Gastroesophageal sphincter (tissue), 4 donors: Measurements from ENCODE around the gene ZCCHC14. TPM values are rescaled to one million over a fixed set of nuclear protein-coding genes. Genes with fewer than 3 reads are reported as not detected.
A peak's percentile ranks its signal among the peaks of the same experiment; 100 is the strongest.

Experiments
- ATAC-seq: fragments of 150-250 bp; one replicate; pipeline ENCODE4 v1.9.1; 2016; ENCODE audit warnings: mild to moderate bottlenecking, moderate library complexity
- H3K27ac ChIP-seq, 4 donors: fragments of 200-600 bp; sonication (generic) in 3 of 4; 1 replicate in 3 of 4; 2 replicates in 1 of 4; pipeline ENCODE4 v1.5.1; 2016 to 2019
- H3K27me3 ChIP-seq: fragments of 200-600 bp; sonication (generic); one replicate; pipeline ENCODE4 v1.5.1; 2019
- H3K36me3 ChIP-seq, 2 donors: fragments of 200-600 bp; sonication (generic); one replicate each; pipeline ENCODE4 v1.5.1; 2019; ENCODE audit warnings: control low read depth in 1 of 2
- H3K4me1 ChIP-seq, 3 donors: fragments of 200-600 bp; sonication (generic); 1 replicate in 2 of 3; 2 replicates in 1 of 3; pipeline ENCODE4 v1.5.1; 2016 to 2019; ENCODE audit warnings: control low read depth in 2 of 3
- H3K4me3 ChIP-seq, 2 donors: fragments of 200-600 bp; sonication (generic); one replicate each; pipeline ENCODE4 v1.5.1; 2019; ENCODE audit warnings: mild to moderate bottlenecking in 1 of 2, moderate library complexity in 1 of 2
- H3K9me3 ChIP-seq, 3 donors: fragments of 200-600 bp; sonication (generic); one replicate each; pipeline ENCODE4 v1.5.1; 2017 to 2019; ENCODE audit warnings: control low read depth in 2 of 3
- EP300 ChIP-seq: sonication (generic); formaldehyde crosslinking; IDR thresholded peaks from one replicate; pipeline ENCODE4 v1.6.1; 2017; ENCODE audit warnings: antibody characterized with exemption, mild to moderate bottlenecking
- POLR2A ChIP-seq, 2 donors: fragments of 450-650 bp; IDR thresholded peaks; one replicate each; pipeline ENCODE4 v1.6.1; 2017; ENCODE audit warnings: antibody characterized with exemption in 2 of 2, mild to moderate bottlenecking in 2 of 2, moderate library complexity in 1 of 2
- POLR2AphosphoS5 ChIP-seq: sonication (generic); formaldehyde crosslinking; IDR thresholded peaks from one replicate; pipeline ENCODE4 v1.6.1; 2017; ENCODE audit warnings: antibody characterized with exemption
- WGBS, 2 donors: methylation state at CpG; one replicate each; pipeline ENCODE4 v1.1.5; 2018; ENCODE audit warnings: low coverage in 1 of 2; 5-methylcytosine and 5-hydroxymethylcytosine counted together
- total RNA-seq, 4 donors: library from RNA; depleted of rRNA; stranded (reverse); fragments of >200 nt; gene quantifications; one replicate each; pipeline ENCODE4 v1.1.0, GENCODE V29; 2016
- TF ChIP-seq, protein P1 (sequence below), 4 experiments: fragments of 200-600 bp in 2 of 4; fragments of 450-650 bp in 2 of 4; sonication (generic) in 1 of 4; IDR thresholded peaks; one replicate each; pipeline ENCODE4 v1.5.1; 2017 to 2019; ENCODE audit warnings: antibody characterized with exemption in 4 of 4, mild to moderate bottlenecking in 2 of 4, moderate library complexity in 2 of 4

Gene ZCCHC14
- total RNA-seq, 4 donors from 2014 or later = 15.5 to 24.9 (median 19.9) TPM

DNA sequence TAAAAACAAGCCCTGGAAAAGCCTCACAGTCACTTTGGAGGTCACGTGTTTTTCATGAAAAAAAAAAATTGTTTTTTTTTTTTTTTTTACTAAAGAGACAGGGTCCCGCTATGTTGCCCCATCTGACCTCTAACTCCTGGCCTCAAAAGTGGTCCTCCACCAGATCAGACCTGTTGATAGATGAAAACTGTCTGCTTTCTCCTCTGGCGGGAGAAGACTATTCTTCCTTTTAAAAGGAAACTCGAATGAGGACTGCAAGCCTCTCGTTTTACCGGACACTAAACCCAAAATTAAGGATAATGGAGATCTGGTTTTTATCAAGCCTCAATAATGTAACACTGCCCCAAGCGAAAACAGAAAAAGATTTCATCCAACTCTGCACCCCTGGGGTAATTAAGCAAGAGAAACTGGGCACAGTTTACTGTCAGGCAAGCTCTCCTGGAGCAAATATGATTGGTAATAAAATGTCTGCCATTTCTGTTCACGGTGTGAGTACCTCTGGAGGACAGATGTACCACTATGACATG is 25.8 kb downstream of the ZCCHC14 start:
- no peak overlapping the region for H3K4me3 ChIP-seq
- peak overlapping the region in 2 of 4 donors; percentile 6 to 91 for H3K27ac ChIP-seq
- H3K27me3 ChIP-seq = no peaks in the 10 kb centered on the region
- WGBS, 2 donors = 52 to 84% methylated on average over 8 of the region's 8 CpGs
- H3K4me1 ChIP-seq = peaks cover 13 to 89% (median 37%) of the 10 kb centered on the region in 3 donors
- H3K9me3 ChIP-seq = no peaks in the 10 kb centered on the region
- TF ChIP-seq, protein P1, sequence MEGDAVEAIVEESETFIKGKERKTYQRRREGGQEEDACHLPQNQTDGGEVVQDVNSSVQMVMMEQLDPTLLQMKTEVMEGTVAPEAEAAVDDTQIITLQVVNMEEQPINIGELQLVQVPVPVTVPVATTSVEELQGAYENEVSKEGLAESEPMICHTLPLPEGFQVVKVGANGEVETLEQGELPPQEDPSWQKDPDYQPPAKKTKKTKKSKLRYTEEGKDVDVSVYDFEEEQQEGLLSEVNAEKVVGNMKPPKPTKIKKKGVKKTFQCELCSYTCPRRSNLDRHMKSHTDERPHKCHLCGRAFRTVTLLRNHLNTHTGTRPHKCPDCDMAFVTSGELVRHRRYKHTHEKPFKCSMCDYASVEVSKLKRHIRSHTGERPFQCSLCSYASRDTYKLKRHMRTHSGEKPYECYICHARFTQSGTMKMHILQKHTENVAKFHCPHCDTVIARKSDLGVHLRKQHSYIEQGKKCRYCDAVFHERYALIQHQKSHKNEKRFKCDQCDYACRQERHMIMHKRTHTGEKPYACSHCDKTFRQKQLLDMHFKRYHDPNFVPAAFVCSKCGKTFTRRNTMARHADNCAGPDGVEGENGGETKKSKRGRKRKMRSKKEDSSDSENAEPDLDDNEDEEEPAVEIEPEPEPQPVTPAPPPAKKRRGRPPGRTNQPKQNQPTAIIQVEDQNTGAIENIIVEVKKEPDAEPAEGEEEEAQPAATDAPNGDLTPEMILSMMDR (IDR thresholded peaks at IDR 0.05) = no peak
- TF ChIP-seq POLR2AphosphoS5 (no peak), POLR2A (IDR thresholded peaks at IDR 0.05) (no peak), EP300 (no peak)
- ATAC-seq = no peak
- peaks cover 0 to 5% of the 10 kb centered on the region in 2 donors for H3K36me3 ChIP-seq

DNA sequence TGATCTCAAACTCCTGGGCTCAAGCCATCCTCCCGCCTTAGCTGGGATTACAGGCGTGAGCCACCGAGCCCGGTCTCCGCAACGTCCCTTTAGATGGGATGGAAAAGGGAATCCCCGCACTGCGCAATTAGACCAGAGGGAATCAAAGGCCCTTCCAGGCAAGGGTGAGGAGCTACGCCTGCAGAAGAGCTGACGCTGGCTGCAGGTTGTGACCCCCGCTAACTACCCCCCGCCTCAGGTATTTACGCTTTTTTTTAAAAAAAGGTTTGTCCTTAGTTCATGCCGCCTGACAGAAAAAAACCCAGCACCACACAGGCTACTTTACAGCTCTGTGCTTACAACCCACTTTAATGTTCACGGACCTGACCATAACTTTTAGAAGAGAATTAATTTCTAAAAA is 26.9 kb downstream of the ZCCHC14 start:
- Histone ChIP-seq H3K4me3 (no peak overlapping the region), H3K9me3 (no peaks in the 10 kb centered on the region), H3K27ac (peak overlapping the region; percentile 85 to 91 (median 86)), H3K27me3 (no peaks in the 10 kb centered on the region), H3K36me3 (peaks cover 0 to 5% of the 10 kb centered on the region in 2 donors), H3K4me1 (peaks cover 13 to 89% (median 46%) of the 10 kb centered on the region in 3 donors)
- TF ChIP-seq, protein P1 (IDR thresholded peaks at IDR 0.05) = no peak
- no peak for TF ChIP-seq POLR2A (IDR thresholded peaks at IDR 0.05)
- no peak for TF ChIP-seq EP300
- no peak for TF ChIP-seq POLR2AphosphoS5
- 83 to 85% methylated on average over 6 to 14 of the region's 15 CpGs for WGBS, 2 donors
- ATAC-seq = no peak

DNA sequence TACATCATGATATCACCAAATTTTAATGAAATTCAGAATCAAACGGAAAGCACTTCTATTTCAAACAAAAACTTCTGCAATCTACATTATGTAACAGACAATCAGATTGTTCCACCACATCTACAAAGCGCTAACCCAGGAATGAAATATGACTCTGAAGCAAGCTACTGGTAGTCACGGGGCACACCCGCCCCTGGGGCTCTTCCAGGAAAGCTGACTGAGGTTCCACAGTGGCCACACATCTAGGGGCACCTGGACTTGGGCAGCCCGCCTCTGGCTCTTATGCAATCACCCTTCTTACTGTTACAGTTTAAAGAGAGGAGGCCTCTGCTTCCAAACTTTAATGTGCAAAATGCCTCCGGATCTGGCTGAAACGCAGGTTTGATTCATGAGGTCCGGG is 27.5 kb downstream of the ZCCHC14 start:
- H3K27ac ChIP-seq = peak overlapping the region; percentile 85 to 91 (median 86)
- H3K4me1 ChIP-seq = peaks cover 13 to 85% (median 46%) of the 10 kb centered on the region in 3 donors
- TF ChIP-seq POLR2A (IDR thresholded peaks at IDR 0.05) (no peak), POLR2AphosphoS5 (peak; percentile 96)
- no peak overlapping the region for H3K4me3 ChIP-seq
- WGBS, 2 donors = 6 to 8% methylated on average over 7 to 8 of the region's 8 CpGs
- H3K9me3 ChIP-seq = no peaks in the 10 kb centered on the region
- ATAC-seq = peak; percentile 86
- peaks cover 0 to 5% of the 10 kb centered on the region in 2 donors for H3K36me3 ChIP-seq
- H3K27me3 ChIP-seq = no peaks in the 10 kb centered on the region

GRCh38 chr16:87464691-87465300 is 28.0 kb downstream of the ZCCHC14 start:
- ATAC-seq = peak; percentile 94
- H3K27ac ChIP-seq = peak overlapping the region; percentile 85 to 91 (median 86)
- H3K27me3 ChIP-seq = no peaks in the 10 kb centered on the region
- no peaks in the 10 kb centered on the region for H3K9me3 ChIP-seq
- peaks cover 13 to 80% (median 46%) of the 10 kb centered on the region in 3 donors for H3K4me1 ChIP-seq
- TF ChIP-seq POLR2AphosphoS5 (peak; percentile 97), EP300 (no peak), POLR2A (IDR thresholded peaks at IDR 0.05) (no peak)
- TF ChIP-seq, protein P1 (IDR thresholded peaks at IDR 0.05) = no peak
- 0 to 16% methylated on average over 4 to 6 of the region's 13 CpGs for WGBS, 2 donors
- H3K36me3 ChIP-seq = peaks cover 0 to 7% of the 10 kb centered on the region in 2 donors
- peak overlapping the region in 1 of 2 donors; percentile 36 for H3K4me3 ChIP-seq

DNA sequence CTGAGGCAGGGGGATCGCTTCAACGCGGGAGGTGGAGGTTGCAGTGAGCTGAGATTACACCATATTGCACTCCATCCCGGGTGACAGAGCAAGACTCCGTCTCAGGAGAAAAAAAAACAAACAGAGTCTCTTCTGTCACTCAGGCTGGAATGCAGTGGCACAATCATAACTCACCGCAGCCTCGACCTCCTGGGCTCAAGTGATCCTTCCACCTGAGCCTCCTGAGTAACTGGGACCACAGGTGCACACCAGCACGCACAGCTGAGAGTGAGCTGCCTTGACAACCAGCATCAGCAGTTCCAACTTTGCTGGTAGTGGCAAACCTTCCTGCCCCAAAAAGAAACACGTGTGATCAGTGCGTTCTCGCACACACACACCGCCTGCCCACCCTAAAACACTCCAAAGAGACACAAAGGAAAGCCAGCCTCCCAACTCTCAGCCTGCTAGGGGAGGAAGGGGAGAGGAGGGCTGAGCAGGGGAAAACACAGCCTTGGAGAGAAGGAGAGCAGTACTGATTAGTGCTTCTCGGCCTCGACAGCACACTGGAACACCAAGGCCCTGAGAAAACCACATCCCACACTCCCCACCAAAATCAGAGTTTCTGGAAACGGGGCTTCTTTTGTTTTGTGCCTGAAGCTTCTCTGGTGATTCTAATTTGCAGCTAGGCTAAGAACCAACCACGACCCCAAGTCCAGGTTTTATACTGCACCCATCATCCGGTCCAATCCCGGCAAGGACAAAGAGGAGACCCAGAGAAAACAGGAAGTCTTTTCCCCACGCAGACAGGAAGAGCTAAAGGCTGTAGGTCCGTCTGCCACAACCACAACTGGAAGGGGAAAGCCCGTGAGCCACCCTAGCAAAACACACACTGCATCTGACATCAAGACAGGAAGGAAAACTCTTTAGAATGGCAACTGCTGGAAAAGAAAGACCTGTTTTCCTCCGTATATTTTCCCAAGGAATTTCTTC is 28.8 kb downstream of the ZCCHC14 start:
- Histone ChIP-seq H3K27me3 (no peaks in the 10 kb centered on the region), H3K36me3 (peaks cover 0 to 13% of the 10 kb centered on the region in 2 donors), H3K27ac (peak overlapping the region; percentile 85 to 91 (median 86)), H3K9me3 (no peaks in the 10 kb centered on the region), H3K4me1 (peaks cover 13 to 72% (median 46%) of the 10 kb centered on the region in 3 donors), H3K4me3 (peak overlapping the region in 1 of 2 donors; percentile 36)
- peak; percentile 38 for ATAC-seq
- WGBS, 2 donors = 13 to 46% methylated on average over 6 to 11 of the region's 22 CpGs
- TF ChIP-seq, protein P1 (IDR thresholded peaks at IDR 0.05) = no peak
- TF ChIP-seq POLR2AphosphoS5 = no peak
- TF ChIP-seq EP300 = no peak
- TF ChIP-seq POLR2A (IDR thresholded peaks at IDR 0.05) = no peak
